Measurements from ENCODE around the gene LMAN2.

- TF ChIP-seq HMGXB4 (CRISPR knock-in tag; IDR thresholded peaks at IDR 0.05; ENCODE audit: borderline replicate concordance), result no peak
- TF ChIP-seq CHD2 (IDR thresholded peaks at IDR 0.05; ENCODE audit: low read length, partially characterized antibody), result no peak
- TF ChIP-seq CTCF (IDR thresholded peaks at IDR 0.05), result no peak
Measured at GRCh38 chr5:177339107-177339638, 12.3 kb downstream of the LMAN2 start.
